HL-60/S4 treated with phorbol 12-myristate 13-acetate at 8.2 ng/mL for 4 days and 3 days (cell line): ENCODE data around the gene NDUFB10.

Source experiments
- in situ Hi-C: fragments of 300-500 bp; cut with MboI; formaldehyde crosslinking; loops from 2 replicates; pipeline ENCODE4 v1.15.0; 2022; ENCODE audit warnings: low sequenced_read_pairs

The NDUFB10 gene

GRCh38 chr16:1998852-1999801 lies 39.8 kb downstream of the NDUFB10 start:
- in situ Hi-C loops, result no loop called here

GRCh38 chr16:1999866-2000514 lies 40.7 kb downstream of the NDUFB10 start:
- in situ Hi-C loops, result loop anchor here (25.0 kb wide), 1 partner anchor 137 kb away; the partner anchor contains the start of genes PKD1 and RAB26

- in situ Hi-C loops, result loop anchor here (25.0 kb wide), 1 partner anchor 136 kb away; the partner anchor contains the start of genes PKD1 and RAB26
Measured at GRCh38 chr16:2001035-2001434, 41.7 kb downstream of the NDUFB10 start.

- in situ Hi-C loops, result loop anchor here (25.0 kb wide), 1 partner anchor 136 kb away; the partner anchor contains the start of genes PKD1 and RAB26
Measured at GRCh38 chr16:2001456-2002355, 42.4 kb downstream of the NDUFB10 start.

GRCh38 chr16:2002406-2003230 lies 43.3 kb downstream of the NDUFB10 start:
- in situ Hi-C loops, result loop anchor here (25.0 kb wide), 1 partner anchor 135 kb away; the partner anchor contains the start of genes PKD1 and RAB26

- in situ Hi-C loops, result loop anchor here (25.0 kb wide), 1 partner anchor 134 kb away; the partner anchor contains the start of genes PKD1 and RAB26
Measured at GRCh38 chr16:2003231-2003826, 44.0 kb downstream of the NDUFB10 start.

GRCh38 chr16:2003827-2004641 lies 44.7 kb downstream of the NDUFB10 start:
- in situ Hi-C loops, result loop anchor here (25.0 kb wide), 1 partner anchor 133 kb away; the partner anchor contains the start of genes PKD1 and RAB26

GRCh38 chr16:2004795-2005517 lies 45.6 kb downstream of the NDUFB10 start:
- in situ Hi-C loops, result loop anchor here (25.0 kb wide), 1 partner anchor 132 kb away; the partner anchor contains the start of genes PKD1 and RAB26

- in situ Hi-C loops, result loop anchor here (25.0 kb wide), 1 partner anchor 132 kb away; the partner anchor contains the start of genes PKD1 and RAB26
Measured at GRCh38 chr16:2005646-2006045, 46.3 kb downstream of the NDUFB10 start.

- in situ Hi-C loops, result loop anchor here (25.0 kb wide), 1 partner anchor 131 kb away; the partner anchor contains the start of genes PKD1 and RAB26
Measured at GRCh38 chr16:2006317-2006716, 47.0 kb downstream of the NDUFB10 start.

GRCh38 chr16:2007081-2007836 lies 47.9 kb downstream of the NDUFB10 start:
- in situ Hi-C loops, result loop anchor here (25.0 kb wide), 1 partner anchor 130 kb away; the partner anchor contains the start of genes PKD1 and RAB26

GRCh38 chr16:2008009-2008526 lies 48.7 kb downstream of the NDUFB10 start:
- in situ Hi-C loops, result loop anchor here (25.0 kb wide), 1 partner anchor 129 kb away; the partner anchor contains the start of genes PKD1 and RAB26

GRCh38 chr16:2008631-2009163 lies 49.4 kb downstream of the NDUFB10 start:
- in situ Hi-C loops, result loop anchor here (25.0 kb wide), 1 partner anchor 129 kb away; the partner anchor contains the start of genes PKD1 and RAB26

- in situ Hi-C loops, result loop anchor here (25.0 kb wide), 1 partner anchor 128 kb away; the partner anchor contains the start of genes PKD1 and RAB26
Measured at GRCh38 chr16:2009164-2009711, 49.9 kb downstream of the NDUFB10 start.

GRCh38 chr16:2009791-2010510 lies 50.6 kb downstream of the NDUFB10 start, which contains the start of gene ZNF598:
TSS of gene ZNF598 (minus strand) at chr16:2009821.
- in situ Hi-C loops, result loop anchor here (25.0 kb wide), 1 partner anchor 127 kb away; the partner anchor contains the start of genes PKD1 and RAB26
